GM23248 (cell line): ENCODE results near the gene MOV10L1.

Source experiments
- EZH2 ChIP-seq: fragments of 200-600 bp; sonication (generic); IDR thresholded peaks from 2 replicates; pipeline ENCODE4 v1.6.1; 2018; ENCODE audit warnings: antibody characterized with exemption, mild to moderate bottlenecking; ENCODE audit not compliant: insufficient read depth, poor library complexity, severe bottlenecking
- EZH2phosphoT487 ChIP-seq: fragments of 200-600 bp; sonication (generic); IDR thresholded peaks from 2 replicates; pipeline ENCODE4 v1.6.1; 2018; ENCODE audit warnings: antibody characterized with exemption, moderate library complexity, mild to moderate bottlenecking, low read depth; ENCODE audit not compliant: insufficient read depth

DNA sequence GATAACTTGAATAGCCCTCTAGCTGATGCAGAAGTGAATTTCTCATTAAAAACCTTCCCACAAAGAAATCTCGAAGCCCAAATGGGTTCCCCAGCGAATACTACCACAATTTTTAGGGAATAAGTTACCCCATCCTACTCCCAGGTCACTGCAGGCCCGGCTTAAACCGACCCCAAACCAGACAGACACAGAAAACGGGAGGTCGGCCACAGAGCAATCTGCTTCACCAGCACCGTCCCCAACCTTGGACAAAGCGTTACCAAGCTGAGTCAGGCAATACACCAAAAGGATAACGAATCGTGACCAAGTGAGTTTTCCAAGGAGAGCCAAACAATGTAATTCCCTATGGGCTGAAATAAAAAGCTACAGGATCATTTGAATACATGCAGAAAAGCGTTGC, 575 bp upstream of the MOV10L1 start:
- TF ChIP-seq EZH2 = no peak
- TF ChIP-seq EZH2phosphoT487 = no peak
